HG02571 (cell line): ENCODE results near the gene PSKH1.
A peak's percentile ranks its signal among the peaks of the same experiment; 100 is the strongest.
"Not testable (repeated sequence)": the region's sequence is repeated elsewhere in the genome, so short reads cannot be mapped to it uniquely, and the experiment has no call there.

Source experiments
- ATAC-seq: cut with Tn5 transposase; IDR thresholded peaks from one replicate; pipeline ENCODE4 v1.9.1; 2021; ENCODE audit warnings: mild to moderate bottlenecking, moderate library complexity; ENCODE audit not compliant: unreplicated experiment

Gene PSKH1

GRCh38 chr16:67923414-67924116, 30.5 kb downstream of the PSKH1 start:
- ATAC-seq = no peak

DNA sequence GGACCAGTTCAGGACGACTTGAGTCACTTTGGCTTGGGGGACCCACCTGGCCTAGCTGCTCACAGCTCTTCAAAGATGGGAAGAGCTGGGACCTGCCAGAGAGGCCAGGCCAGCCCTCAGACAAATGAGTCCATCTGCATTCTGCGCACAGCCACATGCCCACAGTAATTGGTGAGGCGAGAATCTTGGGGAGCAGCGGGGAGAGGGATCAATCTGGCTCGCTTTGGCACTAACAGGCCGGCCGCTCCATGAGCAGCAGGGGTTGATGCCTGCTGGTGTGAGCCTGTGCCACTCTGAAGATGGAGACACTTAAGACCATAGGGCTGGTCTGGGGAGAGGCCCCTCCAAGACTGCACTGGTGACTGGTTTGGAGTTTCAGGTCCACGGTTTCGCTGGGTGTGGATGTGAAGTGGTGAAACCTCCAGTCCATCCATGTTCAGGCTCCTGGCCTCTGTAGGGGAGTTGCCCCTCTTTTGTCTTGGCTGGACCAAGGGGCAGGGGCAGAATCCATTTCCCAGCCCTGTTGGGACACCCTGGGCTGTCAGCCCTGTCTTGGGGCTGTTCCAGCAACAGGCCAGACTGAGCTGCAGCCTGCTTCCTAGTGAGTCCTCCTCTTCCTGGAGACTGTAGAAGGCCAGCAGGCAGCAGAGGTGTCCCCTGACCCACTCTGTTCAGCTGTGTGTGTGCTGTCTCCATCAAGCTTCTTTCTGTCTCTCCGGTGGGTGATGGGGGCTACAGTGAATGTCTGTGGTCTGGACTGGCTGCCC, 31.3 kb downstream of the PSKH1 start:
- ATAC-seq = no peak

GRCh38 chr16:67926181-67926750, 33.2 kb downstream of the PSKH1 start:
- ATAC-seq = no peak

- no peak for ATAC-seq
Measured at GRCh38 chr16:67927131-67927941, 34.3 kb downstream of the PSKH1 start.

DNA sequence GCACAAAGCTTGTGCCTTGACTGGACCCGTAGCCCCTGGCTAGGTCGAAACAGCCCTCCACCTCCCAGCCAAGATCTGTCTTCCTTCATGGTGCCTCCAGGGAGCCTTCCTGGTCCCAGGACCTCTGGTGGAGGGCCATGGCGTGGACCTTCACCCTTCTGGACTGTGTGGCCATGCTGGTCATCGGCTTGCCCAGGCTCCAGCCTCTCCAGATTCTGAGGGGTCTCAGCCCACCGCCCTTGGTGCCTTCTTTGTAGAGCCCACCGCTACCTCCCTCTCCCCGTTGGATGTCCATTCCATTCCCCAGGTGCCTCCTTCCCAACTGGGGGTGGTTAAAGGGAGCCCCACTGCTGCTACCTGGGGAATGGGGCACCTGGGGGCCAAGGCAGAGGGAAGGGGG, 35.1 kb downstream of the PSKH1 start:
- no peak for ATAC-seq

DNA sequence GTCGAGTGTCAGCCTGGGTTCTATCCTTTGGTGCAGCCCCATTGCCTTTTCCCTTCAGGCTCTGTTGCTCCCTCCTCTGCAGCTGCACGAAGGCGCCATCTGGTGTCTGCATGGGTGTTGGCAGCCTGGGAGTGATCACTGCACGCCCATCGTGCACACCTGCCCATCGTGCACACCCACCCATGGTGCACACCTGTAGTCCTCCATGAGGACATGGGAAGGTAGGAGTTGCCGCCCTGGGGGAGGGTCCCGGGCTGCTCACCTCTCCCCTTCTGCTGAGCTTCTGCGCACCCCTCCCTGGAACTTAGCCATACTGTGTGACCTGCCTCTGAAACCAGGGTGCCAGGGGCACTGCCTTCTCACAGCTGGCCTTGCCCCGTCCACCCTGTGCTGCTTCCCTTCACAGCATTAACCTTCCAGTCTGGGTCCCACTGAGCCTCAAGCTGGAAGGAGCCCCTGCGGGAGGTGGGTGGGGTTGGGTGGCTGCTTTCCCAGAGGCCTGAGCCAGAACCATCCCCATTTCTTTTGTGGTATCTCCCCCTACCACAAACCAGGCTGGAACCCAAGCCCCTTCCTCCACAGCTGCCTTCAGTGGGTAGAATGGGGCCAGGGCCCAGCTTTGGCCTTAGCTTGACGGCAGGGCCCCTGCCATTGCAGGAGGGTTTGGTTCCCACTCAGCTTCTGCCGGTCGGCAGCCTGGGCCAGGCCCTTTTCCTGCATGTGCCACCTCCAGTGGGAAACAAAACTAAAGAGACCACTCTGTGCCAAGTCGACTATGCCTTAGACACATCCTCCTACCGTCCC, 35.7 kb downstream of the PSKH1 start:
- no peak for ATAC-seq

DNA sequence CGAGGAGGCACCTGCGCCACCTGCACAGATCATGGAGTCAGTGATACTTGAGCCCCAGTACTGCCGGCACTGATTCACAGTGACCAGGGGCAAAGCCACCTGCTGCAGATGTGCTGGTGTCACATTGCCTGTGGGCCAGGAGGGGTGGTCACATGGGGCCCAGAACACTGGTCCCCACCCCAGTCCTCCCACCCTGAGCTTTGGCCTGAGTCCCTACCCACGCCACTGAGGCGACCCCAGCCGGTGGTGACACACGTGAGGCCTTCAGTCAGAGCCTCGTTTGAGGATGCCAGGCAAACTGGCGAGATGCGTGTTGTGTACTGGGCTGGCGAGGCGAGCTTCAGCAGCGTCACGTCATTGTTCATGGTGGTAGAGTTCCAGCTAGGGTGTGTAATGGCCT, 37.1 kb downstream of the PSKH1 start:
- ATAC-seq = no peak

DNA sequence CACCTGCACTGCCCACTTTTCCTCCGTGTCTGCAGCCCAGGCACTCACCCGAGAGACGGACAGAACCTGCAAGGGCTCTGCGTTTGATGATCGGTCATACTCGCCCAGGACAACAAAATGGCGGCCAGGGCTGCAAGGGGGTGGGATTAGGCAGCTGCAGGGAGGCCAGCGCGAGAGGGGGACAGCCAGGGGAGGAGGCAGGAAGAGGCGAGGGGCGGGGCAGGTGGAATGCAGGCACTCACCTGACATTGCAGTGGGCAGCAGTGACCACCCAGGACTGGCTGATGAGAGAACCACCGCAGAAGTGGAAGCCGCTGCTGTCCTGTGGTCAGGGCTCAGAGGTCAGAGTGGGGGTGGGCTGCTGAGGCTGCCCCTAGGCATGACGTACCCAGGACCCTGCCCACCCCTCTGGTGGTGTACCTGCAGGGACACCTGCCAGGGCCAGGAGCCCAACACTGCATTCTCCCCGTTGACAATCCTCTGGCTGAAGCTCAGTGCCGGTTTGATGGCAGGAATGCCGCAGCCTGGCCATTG, 37.7 kb downstream of the PSKH1 start:
- ATAC-seq = no peak

GRCh38 chr16:67931712-67932461, 38.8 kb downstream of the PSKH1 start, which contains the start of gene CTRL:
Gene CTRL, minus strand, starts transcription at chr16:67931862. Its CDS starts 10 bp downstream, at chr16:67931852.
- ATAC-seq = no peak

GRCh38 chr16:67932462-67932840, 39.4 kb downstream of the PSKH1 start:
- ATAC-seq = no peak

DNA sequence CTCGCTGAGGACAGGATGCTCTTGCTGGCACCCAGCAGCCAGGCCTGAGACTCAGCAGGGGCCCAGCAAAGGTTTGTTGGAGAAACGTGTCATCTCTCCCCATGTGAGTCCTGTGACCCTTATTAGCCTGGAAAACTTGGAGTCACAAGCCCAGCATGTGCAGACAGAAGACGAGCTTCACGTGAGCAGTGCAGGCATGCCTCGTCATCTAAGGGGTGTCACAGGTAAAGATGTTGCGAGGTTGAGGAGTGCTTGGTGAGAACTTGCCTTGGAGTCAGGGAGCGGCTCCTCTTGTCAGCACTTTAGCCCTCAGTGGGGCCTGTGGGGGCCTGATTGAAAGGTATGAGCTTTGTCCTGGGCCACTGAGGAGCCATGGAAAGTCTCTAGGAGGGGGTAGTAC, 40.8 kb downstream of the PSKH1 start:
- ATAC-seq = no peak

- no peak for ATAC-seq
Measured at GRCh38 chr16:67934306-67935100, 41.4 kb downstream of the PSKH1 start.

GRCh38 chr16:67935101-67935401, 42.0 kb downstream of the PSKH1 start:
- no peak for ATAC-seq

GRCh38 chr16:67935402-67936123, 42.5 kb downstream of the PSKH1 start:
- peak; percentile 87 for ATAC-seq

GRCh38 chr16:67936124-67936879, 43.2 kb downstream of the PSKH1 start, which contains the start of gene PSMB10:
Gene PSMB10, minus strand, starts transcription at chr16:67936850. Its CDS starts 101 bp downstream, at chr16:67936749.
- no peak for ATAC-seq

DNA sequence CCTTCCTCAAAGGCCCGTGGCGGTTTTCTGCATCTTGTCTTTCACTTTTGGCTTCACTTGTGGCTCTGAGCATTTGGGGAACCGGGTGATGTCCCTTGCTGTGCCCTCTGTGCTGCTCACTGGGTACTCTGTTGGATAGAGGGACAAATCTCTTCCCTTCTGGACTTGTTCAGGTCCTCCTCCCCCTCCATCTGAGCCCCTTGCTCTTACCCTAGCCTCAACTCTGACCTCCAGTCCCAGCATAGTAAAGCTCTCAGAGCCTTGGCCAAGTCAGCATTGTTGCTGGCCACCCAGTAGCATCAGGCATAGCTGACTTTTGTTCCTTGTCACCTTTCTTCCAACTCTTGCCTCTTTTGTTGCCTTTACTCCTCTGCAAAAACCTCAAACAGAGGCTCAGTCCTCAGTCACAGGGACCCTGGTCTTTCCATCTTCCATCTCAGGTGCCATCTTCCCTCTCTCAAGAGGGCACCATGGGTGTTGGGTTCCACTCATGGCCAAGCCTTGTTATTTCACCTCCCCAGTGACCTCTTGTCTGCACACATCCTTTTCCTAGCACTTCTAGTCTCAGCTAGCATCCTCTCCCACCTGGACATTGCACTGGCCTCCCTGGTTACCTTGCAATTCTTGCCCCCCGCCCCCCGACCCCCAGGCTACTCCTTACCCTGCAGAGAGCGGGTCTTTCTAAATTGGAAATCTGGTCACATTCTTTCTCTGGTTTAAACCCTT, 44.0 kb downstream of the PSKH1 start:
- peak; percentile 46 for ATAC-seq

GRCh38 chr16:67937713-67938112, 44.7 kb downstream of the PSKH1 start:
- ATAC-seq = not testable (repeated sequence)
